Measurements from ENCODE around the gene NPEPL1.

The NPEPL1 gene

DNA sequence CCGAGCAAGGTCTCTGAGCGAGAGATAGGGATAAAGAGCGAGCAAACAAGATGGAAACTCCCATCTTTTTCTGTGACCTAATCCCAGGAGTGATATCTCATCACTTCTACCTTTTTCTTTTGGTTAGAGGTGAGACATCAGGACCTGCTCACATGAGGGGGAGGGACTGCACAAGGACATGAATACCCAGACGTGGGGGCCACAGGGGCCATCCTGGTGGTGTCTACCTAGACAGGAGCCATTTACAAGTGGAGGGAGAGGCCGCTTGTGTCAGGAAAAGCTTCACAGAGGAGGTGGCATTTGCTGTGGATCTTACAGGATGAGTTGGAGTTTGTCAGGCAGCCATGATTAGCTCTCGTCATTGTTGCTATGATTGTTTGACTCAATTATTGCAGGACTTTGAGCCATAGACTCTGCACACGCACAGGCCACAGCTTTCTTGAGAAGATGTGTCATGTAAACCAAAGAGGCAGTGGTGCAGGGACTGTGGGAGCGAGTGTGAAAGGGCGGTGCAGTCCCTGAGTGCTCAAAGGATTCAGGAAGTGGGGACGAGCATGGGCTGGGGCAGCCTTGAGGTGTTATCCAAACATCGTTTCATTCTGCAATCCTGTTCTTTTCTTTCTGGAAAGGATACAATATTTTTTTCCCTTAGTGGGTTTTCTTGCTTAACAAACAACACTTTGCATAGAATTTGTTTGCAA is 7.7 kb downstream of the NPEPL1 start:
- H3K27me3 ChIP-seq (ENCODE audit: control insufficient read depth in 3 of 3, insufficient read depth in 3 of 3, low read depth in 1 of 3, low read length in 3 of 3) = no peaks in the 10 kb centered on the region
- H4K8ac ChIP-seq (ENCODE audit: low read depth, low read length) = no peak overlapping the region
- no peak overlapping the region for H3K18ac ChIP-seq (ENCODE audit: low read length)
- no peak overlapping the region for H2AK5ac ChIP-seq (ENCODE audit: low read depth, low read length)
- no CpG with 5 or more reads among the region's 11 CpGs for WGBS, 2 donors (ENCODE audit: extremely low coverage in 2 of 2, insufficient read length in 2 of 2, insufficient replicate concordance in 1 of 2)
- no peak overlapping the region for H2BK12ac ChIP-seq (ENCODE audit: low read length)
- no peak overlapping the region for H3K4ac ChIP-seq (ENCODE audit: low read length)
- H4K91ac ChIP-seq (ENCODE audit: low read depth, low read length, poor library complexity) = no peak overlapping the region
- H3K14ac ChIP-seq (ENCODE audit: low read length) = no peak overlapping the region
- H3K79me1 ChIP-seq (ENCODE audit: low read depth, low read length) = peaks cover 1% of the 10 kb centered on the region
- H2BK15ac ChIP-seq (ENCODE audit: low read length) = no peak overlapping the region
- no peak overlapping the region for H3K27ac ChIP-seq (replicated peaks; ENCODE audit: low read length)
- H3K9ac ChIP-seq (ENCODE audit: low read depth, low read length, poor library complexity) = no peak overlapping the region
- no peak overlapping the region for H3K4me3 ChIP-seq (ENCODE audit: low read length in 2 of 2)
- H3K23ac ChIP-seq (ENCODE audit: low read depth, low read length, poor library complexity) = no peak overlapping the region
- DNase-seq (ENCODE audit: low spot score) = no peak
- H3K9me3 ChIP-seq (replicated peaks in 1 of 2; ENCODE audit: control insufficient read depth in 2 of 2, insufficient read depth in 1 of 2, low read depth in 1 of 2, low read length in 2 of 2) = peaks cover 0 to 5% of the 10 kb centered on the region in 2 donors
- H3K4me1 ChIP-seq (ENCODE audit: control insufficient read depth in 2 of 2, insufficient read depth in 1 of 2, low read depth in 1 of 2, low read length in 2 of 2) = peaks cover 0 to 4% of the 10 kb centered on the region in 2 donors
- no peak overlapping the region for H2AFZ ChIP-seq (ENCODE audit: low read length)
- H2BK5ac ChIP-seq (ENCODE audit: low read length) = no peak overlapping the region
- H2BK120ac ChIP-seq (ENCODE audit: low read depth, low read length) = no peak overlapping the region
- H3K4me2 ChIP-seq (ENCODE audit: insufficient read depth, low read length, poor library complexity, severe bottlenecking) = no peak overlapping the region
- H3K36me3 ChIP-seq (replicated peaks in 1 of 2; ENCODE audit: control insufficient read depth in 2 of 2, insufficient read depth in 2 of 2, low read length in 2 of 2) = peaks cover 45 to 75% of the 10 kb centered on the region in 2 donors

DNA sequence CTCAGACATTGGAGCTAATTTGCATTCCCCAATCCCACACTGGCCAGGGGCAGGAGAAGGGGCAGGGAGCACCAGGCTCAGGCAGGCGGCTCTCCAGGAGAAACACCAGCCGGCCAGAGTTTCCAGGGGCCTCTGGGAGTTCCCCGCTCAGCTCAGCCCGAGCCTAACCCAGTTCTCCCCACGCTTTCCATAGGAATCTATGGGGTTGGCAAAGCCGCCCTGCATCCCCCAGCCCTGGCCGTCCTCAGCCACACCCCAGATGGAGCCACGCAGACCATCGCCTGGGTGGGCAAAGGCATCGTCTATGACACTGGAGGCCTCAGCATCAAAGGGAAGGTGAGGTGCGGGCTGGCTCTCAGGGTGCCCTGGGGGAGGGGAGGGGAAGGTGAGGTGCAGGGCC is 8.2 kb downstream of the NPEPL1 start:
- Histone ChIP-seq H3K18ac (ENCODE audit: low read length) (peak overlapping the region; percentile 11), H3K79me1 (ENCODE audit: low read depth, low read length) (peaks cover 1% of the 10 kb centered on the region), H2BK15ac (ENCODE audit: low read length) (no peak overlapping the region), H3K36me3 (replicated peaks in 1 of 2; ENCODE audit: control insufficient read depth in 2 of 2, insufficient read depth in 2 of 2, low read length in 2 of 2) (peaks cover 41 to 73% of the 10 kb centered on the region in 2 donors), H2BK12ac (ENCODE audit: low read length) (no peak overlapping the region), H4K8ac (ENCODE audit: low read depth, low read length) (no peak overlapping the region), H2BK120ac (ENCODE audit: low read depth, low read length) (no peak overlapping the region), H3K4ac (ENCODE audit: low read length) (no peak overlapping the region), H4K91ac (ENCODE audit: low read depth, low read length, poor library complexity) (no peak overlapping the region), H3K4me3 (ENCODE audit: low read length in 2 of 2) (no peak overlapping the region), H2BK5ac (ENCODE audit: low read length) (no peak overlapping the region), H3K4me2 (ENCODE audit: insufficient read depth, low read length, poor library complexity, severe bottlenecking) (no peak overlapping the region), H3K27me3 (ENCODE audit: control insufficient read depth in 3 of 3, insufficient read depth in 3 of 3, low read depth in 1 of 3, low read length in 3 of 3) (no peaks in the 10 kb centered on the region), H3K27ac (replicated peaks; ENCODE audit: low read length) (no peak overlapping the region), H3K4me1 (ENCODE audit: control insufficient read depth in 2 of 2, insufficient read depth in 1 of 2, low read depth in 1 of 2, low read length in 2 of 2) (peaks cover 0 to 4% of the 10 kb centered on the region in 2 donors), H3K23ac (ENCODE audit: low read depth, low read length, poor library complexity) (no peak overlapping the region), H3K9ac (ENCODE audit: low read depth, low read length, poor library complexity) (no peak overlapping the region), H2AK5ac (ENCODE audit: low read depth, low read length) (no peak overlapping the region), H2AFZ (ENCODE audit: low read length) (no peak overlapping the region), H3K14ac (ENCODE audit: low read length) (no peak overlapping the region), H3K9me3 (replicated peaks in 1 of 2; ENCODE audit: control insufficient read depth in 2 of 2, insufficient read depth in 1 of 2, low read depth in 1 of 2, low read length in 2 of 2) (peaks cover 0 to 5% of the 10 kb centered on the region in 2 donors)
- WGBS, 2 donors (ENCODE audit: extremely low coverage in 2 of 2, insufficient read length in 2 of 2, insufficient replicate concordance in 1 of 2) = no CpG with 5 or more reads among the region's 11 CpGs
- DNase-seq (ENCODE audit: low spot score) = no peak

GRCh38 chr20:58701431-58702160 is 9.0 kb downstream of the NPEPL1 start:
- Histone ChIP-seq H3K36me3 (replicated peaks in 1 of 2; ENCODE audit: control insufficient read depth in 2 of 2, insufficient read depth in 2 of 2, low read length in 2 of 2) (peaks cover 35 to 67% of the 10 kb centered on the region in 2 donors), H3K4me1 (ENCODE audit: control insufficient read depth in 2 of 2, insufficient read depth in 1 of 2, low read depth in 1 of 2, low read length in 2 of 2) (no peaks in the 10 kb centered on the region), H3K23ac (ENCODE audit: low read depth, low read length, poor library complexity) (peak overlapping the region; percentile 37), H4K8ac (ENCODE audit: low read depth, low read length) (no peak overlapping the region), H2AK5ac (ENCODE audit: low read depth, low read length) (no peak overlapping the region), H3K14ac (ENCODE audit: low read length) (no peak overlapping the region), H3K27me3 (ENCODE audit: control insufficient read depth in 3 of 3, insufficient read depth in 3 of 3, low read depth in 1 of 3, low read length in 3 of 3) (no peaks in the 10 kb centered on the region), H3K4me3 (ENCODE audit: low read length in 2 of 2) (no peak overlapping the region), H3K79me1 (ENCODE audit: low read depth, low read length) (peaks cover 1% of the 10 kb centered on the region), H3K27ac (replicated peaks; ENCODE audit: low read length) (no peak overlapping the region), H3K4ac (ENCODE audit: low read length) (no peak overlapping the region), H3K9ac (ENCODE audit: low read depth, low read length, poor library complexity) (no peak overlapping the region), H3K9me3 (replicated peaks in 1 of 2; ENCODE audit: control insufficient read depth in 2 of 2, insufficient read depth in 1 of 2, low read depth in 1 of 2, low read length in 2 of 2) (peaks cover 0 to 5% of the 10 kb centered on the region in 2 donors), H3K4me2 (ENCODE audit: insufficient read depth, low read length, poor library complexity, severe bottlenecking) (no peak overlapping the region), H2BK120ac (ENCODE audit: low read depth, low read length) (no peak overlapping the region), H2BK15ac (ENCODE audit: low read length) (no peak overlapping the region), H2BK12ac (ENCODE audit: low read length) (no peak overlapping the region), H3K18ac (ENCODE audit: low read length) (no peak overlapping the region), H2BK5ac (ENCODE audit: low read length) (peak overlapping the region; percentile 49), H2AFZ (ENCODE audit: low read length) (no peak overlapping the region), H4K91ac (ENCODE audit: low read depth, low read length, poor library complexity) (no peak overlapping the region)
- no peak for DNase-seq (ENCODE audit: low spot score)
- no CpG with 5 or more reads among the region's 29 CpGs for WGBS, 2 donors (ENCODE audit: extremely low coverage in 2 of 2, insufficient read length in 2 of 2, insufficient replicate concordance in 1 of 2)

DNA sequence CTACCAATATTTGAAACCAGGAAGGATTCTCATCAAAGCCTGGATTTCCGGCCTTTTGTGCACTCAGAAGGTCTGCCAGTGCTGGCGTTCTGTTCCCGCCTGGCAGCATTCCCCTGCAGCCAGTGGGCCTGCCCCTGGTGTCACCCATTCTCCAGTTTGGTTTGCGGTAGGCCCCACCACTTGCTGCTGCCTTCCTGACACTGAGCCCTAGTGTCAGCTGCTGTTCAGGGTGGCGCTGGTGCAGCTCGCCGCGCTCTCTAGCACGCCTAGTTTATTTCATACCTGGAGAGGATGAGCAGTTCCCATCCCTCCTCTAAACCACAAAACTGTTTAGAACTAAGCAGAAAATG is 9.5 kb downstream of the NPEPL1 start:
- H2AK5ac ChIP-seq (ENCODE audit: low read depth, low read length) = no peak overlapping the region
- H2BK15ac ChIP-seq (ENCODE audit: low read length) = no peak overlapping the region
- no peak overlapping the region for H3K9ac ChIP-seq (ENCODE audit: low read depth, low read length, poor library complexity)
- H2BK12ac ChIP-seq (ENCODE audit: low read length) = no peak overlapping the region
- no peak overlapping the region for H3K18ac ChIP-seq (ENCODE audit: low read length)
- no peak overlapping the region for H3K27ac ChIP-seq (replicated peaks; ENCODE audit: low read length)
- no peak overlapping the region for H3K14ac ChIP-seq (ENCODE audit: low read length)
- H4K91ac ChIP-seq (ENCODE audit: low read depth, low read length, poor library complexity) = no peak overlapping the region
- H3K23ac ChIP-seq (ENCODE audit: low read depth, low read length, poor library complexity) = no peak overlapping the region
- no peak overlapping the region for H2BK5ac ChIP-seq (ENCODE audit: low read length)
- no peak for DNase-seq (ENCODE audit: low spot score)
- H2BK120ac ChIP-seq (ENCODE audit: low read depth, low read length) = no peak overlapping the region
- no peak overlapping the region for H2AFZ ChIP-seq (ENCODE audit: low read length)
- no peaks in the 10 kb centered on the region for H3K27me3 ChIP-seq (ENCODE audit: control insufficient read depth in 3 of 3, insufficient read depth in 3 of 3, low read depth in 1 of 3, low read length in 3 of 3)
- H4K8ac ChIP-seq (ENCODE audit: low read depth, low read length) = no peak overlapping the region
- H3K4me3 ChIP-seq (ENCODE audit: low read length in 2 of 2) = no peak overlapping the region
- H3K4ac ChIP-seq (ENCODE audit: low read length) = no peak overlapping the region
- no peaks in the 10 kb centered on the region for H3K4me1 ChIP-seq (ENCODE audit: control insufficient read depth in 2 of 2, insufficient read depth in 1 of 2, low read depth in 1 of 2, low read length in 2 of 2)
- H3K4me2 ChIP-seq (ENCODE audit: insufficient read depth, low read length, poor library complexity, severe bottlenecking) = no peak overlapping the region
- peaks cover 31 to 61% of the 10 kb centered on the region in 2 donors for H3K36me3 ChIP-seq (replicated peaks in 1 of 2; ENCODE audit: control insufficient read depth in 2 of 2, insufficient read depth in 2 of 2, low read length in 2 of 2)
- peaks cover 1% of the 10 kb centered on the region for H3K79me1 ChIP-seq (ENCODE audit: low read depth, low read length)
- H3K9me3 ChIP-seq (replicated peaks in 1 of 2; ENCODE audit: control insufficient read depth in 2 of 2, insufficient read depth in 1 of 2, low read depth in 1 of 2, low read length in 2 of 2) = peaks cover 0 to 5% of the 10 kb centered on the region in 2 donors
- no CpG with 5 or more reads among the region's 9 CpGs for WGBS, 2 donors (ENCODE audit: extremely low coverage in 2 of 2, insufficient read length in 2 of 2, insufficient replicate concordance in 1 of 2)

All from neuronal stem cell (in vitro differentiated cells).